ENCODE data around the gene SEMA5A.

DNA sequence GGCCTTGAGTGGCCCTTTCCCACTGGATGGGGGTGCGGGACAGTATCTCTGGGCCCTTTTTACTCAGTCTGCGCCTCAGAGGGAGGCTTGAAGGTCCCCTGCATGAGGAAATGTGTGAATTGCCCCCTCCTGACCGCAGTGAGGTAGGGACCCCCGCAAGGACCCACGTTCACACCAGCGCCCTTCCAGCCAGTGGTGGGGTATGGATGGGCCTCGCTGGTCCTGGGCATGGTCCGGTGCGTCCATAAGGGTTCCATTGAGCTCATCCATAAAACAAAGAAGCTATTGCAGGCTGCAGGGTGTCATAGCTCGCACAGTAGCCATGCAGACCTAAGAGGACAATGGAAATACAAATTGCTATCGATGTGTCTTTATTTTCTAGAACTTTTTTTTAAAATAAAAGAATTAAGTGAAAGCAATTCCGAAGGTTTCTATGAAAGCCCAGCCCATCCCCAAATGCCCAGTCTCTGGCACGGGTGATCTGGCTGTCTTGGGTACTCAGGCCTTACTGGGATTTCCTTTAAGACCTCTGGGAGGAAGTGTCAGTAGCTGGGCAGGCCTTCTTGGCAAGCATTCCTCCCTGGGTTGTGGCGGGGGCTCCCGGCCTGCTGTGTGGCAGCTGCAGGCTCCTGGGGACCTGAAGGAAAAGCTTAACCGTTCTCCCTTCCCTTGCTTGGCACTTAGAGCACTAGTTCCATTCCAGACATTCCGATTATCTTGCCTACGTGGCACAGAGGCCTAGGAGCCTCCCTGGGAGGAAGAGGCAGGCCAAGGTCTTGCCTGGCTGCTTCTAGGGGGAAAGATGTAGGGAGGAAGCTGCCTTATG, 1.5 kb upstream of the SEMA5A start:
- TF ChIP-seq CTCF (IDR thresholded peaks at IDR 0.05), result no peak
- TF ChIP-seq POLR2A (IDR thresholded peaks at IDR 0.05), result no peak
